DND-41 (cell line): ENCODE data around the gene CRAMP1.

Source experiments
- ATAC-seq: fragments of 200-7000 bp; cut with Tn5 transposase; 3 replicates; pipeline ENCODE4 v1.9.1; 2021; ENCODE audit warnings: low read depth; ENCODE audit not compliant: insufficient read depth
- DNase-seq: peaks from one replicate; pipeline ENCODE4 v3.0.0-alpha.2; 2020
- H2AFZ ChIP-seq: 2 replicates; pipeline ENCODE4 v1.6.0; 2012; ENCODE audit warnings: low read depth, low read length
- H3K27ac ChIP-seq: 2 replicates; pipeline ENCODE4 v1.5.1; 2012; ENCODE audit warnings: low read length, inconsistent platforms
- H3K27me3 ChIP-seq: fragments of 200-600 bp; sonication (generic); 2 replicates; pipeline ENCODE4 v1.6.0; 2012; ENCODE audit warnings: low read length, mild to moderate bottlenecking, inconsistent platforms; ENCODE audit not compliant: insufficient read depth, poor library complexity
- H3K36me3 ChIP-seq: 2 replicates; pipeline ENCODE4 v1.5.1; 2012; ENCODE audit warnings: low read length, inconsistent platforms; ENCODE audit not compliant: insufficient read depth
- H3K4me1 ChIP-seq: 2 replicates; pipeline ENCODE4 v1.5.1; 2012; ENCODE audit warnings: mild to moderate bottlenecking, low read length; ENCODE audit not compliant: insufficient read depth
- H3K4me2 ChIP-seq: 2 replicates; pipeline ENCODE4 v1.6.0; 2012; ENCODE audit warnings: mild to moderate bottlenecking, moderate library complexity, low read length, inconsistent platforms; ENCODE audit not compliant: insufficient read depth
- H3K4me3 ChIP-seq, 2 experiments: fragments of 200-600 bp in 1 of 2; shearing (Covaris generic) in 1 of 2; 2 replicates each; pipeline ENCODE4 v1.5.1; 2012 to 2016; ENCODE audit warnings: inconsistent platforms in 2 of 2, low read length in 2 of 2, mild to moderate bottlenecking in 2 of 2, low read depth in 1 of 2, moderate library complexity in 1 of 2
- H3K79me2 ChIP-seq: 2 replicates; pipeline ENCODE4 v1.6.0; 2012; ENCODE audit warnings: low read length, inconsistent platforms; ENCODE audit not compliant: insufficient read depth
- H3K9ac ChIP-seq: 2 replicates; pipeline ENCODE4 v1.6.0; 2012; ENCODE audit warnings: low read depth, mild to moderate bottlenecking, inconsistent platforms, low read length, moderate library complexity
- H3K9me3 ChIP-seq: 2 replicates; pipeline ENCODE4 v1.5.1; 2012; ENCODE audit warnings: low read length, moderate library complexity, mild to moderate bottlenecking, inconsistent platforms; ENCODE audit not compliant: insufficient read depth, severe bottlenecking
- H4K20me1 ChIP-seq: 2 replicates; pipeline ENCODE4 v1.6.0; 2012; ENCODE audit warnings: low read length; ENCODE audit not compliant: insufficient read depth
- EZH2 ChIP-seq: IDR thresholded peaks from 3 replicates; pipeline ENCODE4 v1.6.1; 2012; ENCODE audit warnings: borderline replicate concordance, low read depth, mild to moderate bottlenecking, moderate library complexity, low read length, inconsistent platforms; ENCODE audit not compliant: severe bottlenecking
- TF ChIP-seq, protein P1 (sequence below): IDR thresholded peaks from 2 replicates; pipeline ENCODE4 v1.5.1; 2012; ENCODE audit warnings: borderline replicate concordance, low read length, moderate library complexity, mild to moderate bottlenecking; ENCODE audit not compliant: poor library complexity, severe bottlenecking; ENCODE audit errors: extremely low read depth

The CRAMP1 gene

DNA sequence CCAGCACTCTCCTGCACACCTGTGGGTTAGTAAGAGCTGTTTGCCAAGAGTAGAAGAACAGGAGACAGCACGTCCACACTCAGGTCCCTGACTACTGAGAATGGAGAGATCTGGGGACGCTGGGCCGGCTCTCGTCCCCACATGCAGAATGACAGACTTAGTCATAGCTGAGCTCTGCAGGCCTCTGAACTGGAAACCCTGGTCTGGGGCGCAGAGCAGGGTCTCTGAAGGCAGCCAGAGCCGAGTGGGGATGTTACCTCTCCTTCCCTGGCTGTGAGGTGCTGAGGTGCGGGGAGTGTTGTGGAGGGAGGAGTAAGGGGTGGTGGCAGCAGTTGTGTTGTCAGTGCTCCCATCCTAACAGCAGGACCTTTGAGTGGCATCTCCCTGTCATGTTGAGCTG is 58.7 kb downstream of the CRAMP1 start:
- no peaks in the 10 kb centered on the region for H3K4me1 ChIP-seq
- no peak for TF ChIP-seq EZH2
- TF ChIP-seq, protein P1, sequence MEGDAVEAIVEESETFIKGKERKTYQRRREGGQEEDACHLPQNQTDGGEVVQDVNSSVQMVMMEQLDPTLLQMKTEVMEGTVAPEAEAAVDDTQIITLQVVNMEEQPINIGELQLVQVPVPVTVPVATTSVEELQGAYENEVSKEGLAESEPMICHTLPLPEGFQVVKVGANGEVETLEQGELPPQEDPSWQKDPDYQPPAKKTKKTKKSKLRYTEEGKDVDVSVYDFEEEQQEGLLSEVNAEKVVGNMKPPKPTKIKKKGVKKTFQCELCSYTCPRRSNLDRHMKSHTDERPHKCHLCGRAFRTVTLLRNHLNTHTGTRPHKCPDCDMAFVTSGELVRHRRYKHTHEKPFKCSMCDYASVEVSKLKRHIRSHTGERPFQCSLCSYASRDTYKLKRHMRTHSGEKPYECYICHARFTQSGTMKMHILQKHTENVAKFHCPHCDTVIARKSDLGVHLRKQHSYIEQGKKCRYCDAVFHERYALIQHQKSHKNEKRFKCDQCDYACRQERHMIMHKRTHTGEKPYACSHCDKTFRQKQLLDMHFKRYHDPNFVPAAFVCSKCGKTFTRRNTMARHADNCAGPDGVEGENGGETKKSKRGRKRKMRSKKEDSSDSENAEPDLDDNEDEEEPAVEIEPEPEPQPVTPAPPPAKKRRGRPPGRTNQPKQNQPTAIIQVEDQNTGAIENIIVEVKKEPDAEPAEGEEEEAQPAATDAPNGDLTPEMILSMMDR, result no peak
- H2AFZ ChIP-seq, result no peak overlapping the region
- peaks cover 4% of the 10 kb centered on the region; the same call in 1 of the 2 replicates for H4K20me1 ChIP-seq
- no peak for DNase-seq
- H3K9ac ChIP-seq, result no peak overlapping the region
- H3K36me3 ChIP-seq, result peaks cover 98% of the 10 kb centered on the region
- H3K79me2 ChIP-seq, result no peaks in the 10 kb centered on the region
- H3K27ac ChIP-seq, result no peak overlapping the region
- no peaks in the 10 kb centered on the region for H3K9me3 ChIP-seq
- H3K4me3 ChIP-seq, result no peak overlapping the region
- ATAC-seq, result no peak
- H3K4me2 ChIP-seq, result no peak overlapping the region
- no peaks in the 10 kb centered on the region for H3K27me3 ChIP-seq

DNA sequence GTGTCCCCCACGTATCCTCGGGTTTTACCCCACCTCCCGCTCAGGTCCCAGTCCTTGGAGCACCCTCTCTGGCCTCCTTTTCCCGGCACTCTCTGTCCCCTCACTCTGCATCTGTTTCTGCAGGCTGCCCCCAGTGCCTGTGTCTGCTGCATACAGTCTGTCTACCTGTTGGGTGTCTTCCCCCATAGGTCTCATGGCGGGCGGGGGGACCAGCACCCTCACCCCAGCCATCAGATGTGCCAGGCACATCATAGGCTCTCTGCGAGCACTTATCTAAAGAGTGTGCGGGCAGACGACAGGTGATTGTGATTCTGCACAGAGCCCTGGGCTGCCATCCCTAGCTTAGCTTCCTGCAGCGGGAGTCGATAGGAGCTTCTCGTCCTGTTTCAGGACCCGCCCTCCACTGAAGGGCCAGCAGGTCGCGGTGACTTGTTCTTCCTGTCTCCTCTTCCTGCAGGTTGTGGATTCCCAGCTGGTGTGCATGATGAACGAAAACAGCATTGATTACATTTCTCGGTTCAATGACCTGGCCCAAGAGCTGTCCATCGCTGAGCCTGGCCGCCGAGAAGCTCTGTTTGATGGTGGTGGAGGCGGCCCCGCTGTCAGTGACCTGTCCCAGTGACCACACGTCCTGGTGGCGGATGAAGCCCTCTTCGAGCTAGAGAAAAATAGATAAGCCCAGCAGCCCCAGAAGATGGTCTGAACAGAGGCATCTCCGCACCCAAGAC is 61.4 kb downstream of the CRAMP1 start:
- Histone ChIP-seq H3K27me3 (no peaks in the 10 kb centered on the region), H3K79me2 (peaks cover 5% of the 10 kb centered on the region), H2AFZ (no peak overlapping the region), H3K9me3 (no peaks in the 10 kb centered on the region), H3K4me2 (no peak overlapping the region), H3K27ac (no peak overlapping the region), H3K9ac (no peak overlapping the region), H3K4me1 (peaks cover 10% of the 10 kb centered on the region), H4K20me1 (peaks cover 4% of the 10 kb centered on the region; the same call in 1 of the 2 replicates), H3K4me3 (no peak overlapping the region), H3K36me3 (peaks cover 73% of the 10 kb centered on the region)
- ATAC-seq (no peak), DNase-seq (no peak)
- no peak for TF ChIP-seq EZH2
- TF ChIP-seq, protein P1, result no peak

DNA sequence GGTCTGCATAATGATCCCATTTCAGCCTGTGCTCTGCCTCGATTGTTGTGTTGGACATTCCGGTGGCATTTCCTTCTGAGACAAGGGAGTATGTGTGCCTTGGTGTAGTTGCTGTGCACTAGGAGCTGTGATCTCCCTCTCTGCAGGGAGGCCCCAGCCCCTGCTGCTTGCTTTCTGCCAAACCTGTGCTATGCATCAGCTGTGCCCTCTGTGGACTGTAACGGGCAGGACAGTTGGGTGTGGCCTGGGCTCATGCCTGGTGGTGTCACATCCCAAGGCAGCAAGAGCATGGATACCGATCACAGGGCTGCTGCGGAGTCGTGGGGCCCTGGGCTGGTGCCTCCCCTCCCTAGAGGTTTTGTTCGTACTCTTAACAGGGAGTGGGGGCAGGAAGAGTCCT is 62.1 kb downstream of the CRAMP1 start:
- Histone ChIP-seq H4K20me1 (peaks cover 4% of the 10 kb centered on the region; the same call in 1 of the 2 replicates), H3K4me3 (no peak overlapping the region), H3K27ac (no peak overlapping the region), H3K79me2 (peaks cover 12% of the 10 kb centered on the region), H3K27me3 (no peaks in the 10 kb centered on the region), H3K4me2 (no peak overlapping the region), H3K9ac (no peak overlapping the region), H3K9me3 (no peaks in the 10 kb centered on the region), H2AFZ (no peak overlapping the region), H3K36me3 (peaks cover 66% of the 10 kb centered on the region), H3K4me1 (peaks cover 16% of the 10 kb centered on the region)
- ATAC-seq (no peak), DNase-seq (no peak)
- no peak for TF ChIP-seq EZH2
- TF ChIP-seq, protein P1, result no peak
